Activated CD4-positive, alpha-beta T cell treated with anti-CD3 and anti-CD28 coated beads, Interleukin-2, amount 50 U/mL, for 4 hours (primary cell): ENCODE results near the gene OR51G1.
"Not testable (repeated sequence)": the region's sequence is repeated elsewhere in the genome, so short reads cannot be mapped to it uniquely, and the experiment has no call there.

Experiments used
- DNase-seq, 2 experiments: peaks; one replicate each; pipeline ENCODE4 v3.0.0-alpha.2; 2020

Gene OR51G1, protein sequence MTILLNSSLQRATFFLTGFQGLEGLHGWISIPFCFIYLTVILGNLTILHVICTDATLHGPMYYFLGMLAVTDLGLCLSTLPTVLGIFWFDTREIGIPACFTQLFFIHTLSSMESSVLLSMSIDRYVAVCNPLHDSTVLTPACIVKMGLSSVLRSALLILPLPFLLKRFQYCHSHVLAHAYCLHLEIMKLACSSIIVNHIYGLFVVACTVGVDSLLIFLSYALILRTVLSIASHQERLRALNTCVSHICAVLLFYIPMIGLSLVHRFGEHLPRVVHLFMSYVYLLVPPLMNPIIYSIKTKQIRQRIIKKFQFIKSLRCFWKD

GRCh38 chr11:4924239-4924638 lies at the start of gene OR51G1:
OR51G1 (minus strand) TSS chr11:4924339; CDS start chr11:4924339, 0 bp downstream.
- DNase-seq, result no peak

GRCh38 chr11:4962816-4963215 lies 38.7 kb upstream of the OR51G1 start:
- DNase-seq, result no peak

DNA sequence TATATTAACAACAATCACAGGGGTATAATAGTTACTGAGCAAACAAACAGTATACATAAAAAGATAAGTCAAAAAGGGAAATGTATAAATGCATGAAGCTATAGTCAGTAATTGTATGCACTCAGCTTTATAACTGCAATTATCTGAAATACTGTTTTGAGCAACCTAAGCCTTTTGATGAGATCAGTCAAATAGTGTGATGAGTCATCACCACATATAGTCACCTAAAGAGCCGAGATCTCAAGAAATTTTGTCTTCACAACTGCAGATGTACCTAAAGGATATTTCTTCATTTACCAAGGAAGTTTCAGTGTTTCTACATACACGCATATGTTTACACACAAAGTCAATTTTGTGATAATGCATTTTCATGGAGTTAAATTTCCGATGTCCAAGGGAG lies 36.7 kb upstream of the OR51G1 start:
- DNase-seq, result no peak

DNA sequence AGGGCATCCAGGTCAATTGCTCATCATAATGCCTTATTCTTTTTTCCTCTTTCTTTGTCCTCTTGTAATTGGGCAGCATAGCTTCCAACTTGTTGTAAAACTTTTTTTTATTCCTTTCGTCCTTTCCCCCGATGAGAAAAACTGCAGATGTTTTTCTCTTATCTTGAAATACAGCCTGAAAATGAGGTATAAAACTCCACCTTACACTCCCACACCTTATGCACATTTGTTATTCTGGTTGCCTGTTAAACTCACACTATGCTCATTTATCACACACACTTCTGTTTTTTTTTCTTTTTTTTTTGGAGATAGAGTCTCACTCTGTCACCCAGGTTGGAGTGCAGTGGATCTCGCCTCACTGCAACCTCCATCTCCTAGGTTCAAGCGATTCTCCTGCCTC lies 33.3 kb upstream of the OR51G1 start:
- no peak for DNase-seq

DNA sequence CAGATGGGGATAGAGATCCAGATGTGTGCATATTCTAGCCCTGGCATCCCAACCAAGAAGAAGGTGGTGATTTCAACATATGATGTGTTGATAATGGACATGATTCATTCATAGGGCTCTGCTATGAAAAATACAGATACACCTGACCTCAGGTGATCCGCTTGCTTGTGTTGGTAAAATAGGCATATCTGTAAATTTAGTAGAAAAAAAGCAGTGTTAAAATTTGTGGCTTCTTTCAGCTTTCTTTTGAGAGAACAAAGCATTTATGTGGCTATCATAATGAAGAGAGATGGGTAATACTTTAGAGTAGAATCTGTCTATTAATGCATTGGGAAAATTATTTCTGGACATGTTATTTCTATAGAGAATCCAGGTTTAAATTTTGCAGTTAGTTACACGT lies 31.5 kb upstream of the OR51G1 start, which contains the start of gene OR51A2:
Gene OR51A2, minus strand, starts transcription at position 101 of the 400 bp plus-strand sequence. Its CDS starts 0 bp downstream, at position 101.
- DNase-seq, result not testable (repeated sequence)

GRCh38 chr11:4947505-4947904 lies 23.4 kb upstream of the OR51G1 start, which contains the start of gene OR51A4:
OR51A4 (minus strand) TSS chr11:4947605; CDS start chr11:4947100, 505 bp downstream.
- DNase-seq, result no peak

DNA sequence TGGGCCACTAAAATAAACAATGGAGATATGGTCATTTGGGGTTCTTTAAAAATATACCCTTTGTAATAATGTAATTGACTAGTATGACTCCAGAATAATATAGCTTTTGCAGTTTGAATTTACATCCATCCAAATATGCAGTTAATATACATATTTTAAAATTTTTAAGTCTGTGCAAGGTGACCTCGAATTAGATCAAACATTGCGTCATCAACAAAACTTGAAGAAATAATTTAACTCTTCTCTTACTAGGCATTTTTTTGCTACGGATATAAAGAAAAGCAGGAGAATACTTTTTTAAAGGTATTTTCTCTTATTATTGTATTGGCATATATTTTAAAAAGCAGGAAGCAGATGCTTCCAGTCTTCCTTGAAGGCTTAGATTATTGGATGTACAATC lies 12.6 kb upstream of the OR51G1 start:
- no peak for DNase-seq

GRCh38 chr11:4932751-4933150 lies 8.6 kb upstream of the OR51G1 start:
- DNase-seq, result no peak

- DNase-seq, result no peak
Observed at GRCh38 chr11:4926608-4927007, 2.5 kb upstream of the OR51G1 start.

GRCh38 chr11:4922304-4922703 lies 1.8 kb downstream of the OR51G1 start:
- DNase-seq, result no peak

DNA sequence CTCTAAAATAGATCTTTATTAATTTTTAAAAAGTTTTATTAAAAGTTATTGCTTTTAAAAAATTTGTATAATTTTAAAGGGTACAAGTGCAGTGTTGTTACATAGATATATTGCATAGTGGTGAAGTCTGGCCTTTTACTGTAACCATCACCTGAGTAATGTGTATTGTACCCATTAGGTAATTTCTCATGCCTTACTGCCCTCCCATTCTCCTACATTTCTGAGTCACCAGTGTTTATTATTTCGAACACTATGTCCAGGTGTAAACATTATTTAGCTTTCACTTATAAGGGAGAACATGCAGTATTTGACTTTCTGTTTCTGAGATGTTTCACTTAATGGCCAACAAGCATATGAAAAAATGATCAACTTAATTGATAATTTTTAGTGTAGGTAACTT lies 2.3 kb downstream of the OR51G1 start:
- DNase-seq, result no peak

DNA sequence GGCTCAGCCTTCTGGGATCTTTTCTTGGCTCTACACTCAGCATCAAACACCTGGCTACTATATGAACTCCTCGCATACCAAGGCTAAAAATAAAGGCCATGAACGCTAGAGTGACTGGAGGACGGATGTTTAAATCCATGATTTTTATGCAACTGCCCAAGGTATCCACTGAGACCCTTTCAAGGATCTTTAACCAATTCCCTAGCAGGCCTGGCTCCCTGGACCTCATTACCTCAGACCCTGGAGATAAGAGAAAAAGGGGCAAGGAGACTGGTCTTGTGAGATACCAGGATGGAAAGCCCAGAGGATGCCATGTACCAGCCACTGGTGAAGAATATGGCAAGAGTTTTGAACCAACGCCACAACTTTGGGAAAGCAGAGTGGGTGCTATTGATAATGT lies 4.9 kb downstream of the OR51G1 start, which contains the start of gene OR51G2:
Gene OR51G2, minus strand, starts transcription at position 101 of the 400 bp plus-strand sequence. CDS start 3,687 bp downstream, outside the sequence.
- DNase-seq, result no peak

DNA sequence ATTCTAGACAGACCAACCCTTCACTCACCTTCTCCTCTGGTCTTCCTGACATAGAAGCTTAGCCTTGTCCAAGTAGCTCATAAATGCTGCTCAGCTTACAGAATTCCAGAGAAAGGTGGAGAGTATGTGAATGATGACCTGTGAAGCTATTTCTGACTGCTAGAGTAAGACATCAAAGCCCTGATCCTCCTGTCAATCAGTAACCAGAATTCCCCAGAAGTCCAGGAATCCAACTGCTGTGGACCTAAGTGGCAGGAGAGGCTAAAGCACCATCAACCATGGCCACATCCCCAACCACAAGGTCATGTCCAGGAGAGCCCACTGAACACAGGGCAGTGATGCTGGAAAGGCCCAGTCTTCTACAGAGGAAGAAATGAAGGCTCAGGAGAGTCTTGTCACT lies 7.6 kb downstream of the OR51G1 start:
- DNase-seq, result no peak

DNA sequence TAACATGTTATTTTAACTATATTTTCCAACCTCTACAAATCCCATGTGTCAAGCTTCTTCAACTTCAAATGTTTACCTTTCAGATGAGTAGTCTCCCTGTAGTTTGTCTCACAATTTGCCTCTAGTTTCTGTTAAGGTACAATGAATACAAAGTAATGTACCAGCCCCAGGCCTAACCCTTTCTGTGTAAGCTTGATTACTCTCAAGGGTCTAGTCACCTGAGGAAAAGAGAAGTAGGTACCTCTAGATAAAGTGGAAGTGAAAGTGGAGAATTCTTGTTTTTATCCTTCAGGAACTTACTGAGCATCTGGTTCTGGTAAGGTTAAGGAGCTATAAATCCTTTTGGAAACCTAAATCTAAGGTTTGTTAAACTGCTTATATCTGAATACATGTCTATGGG lies 20.7 kb downstream of the OR51G1 start, which contains the start of gene OR51A7:
Gene OR51A7, plus strand, starts transcription at position 300 of the 400 bp plus-strand sequence. CDS start 3,587 bp downstream, outside the sequence.
- DNase-seq, result no peak

- no peak for DNase-seq
Observed at GRCh38 chr11:4891996-4892640, 32.0 kb downstream of the OR51G1 start.

DNA sequence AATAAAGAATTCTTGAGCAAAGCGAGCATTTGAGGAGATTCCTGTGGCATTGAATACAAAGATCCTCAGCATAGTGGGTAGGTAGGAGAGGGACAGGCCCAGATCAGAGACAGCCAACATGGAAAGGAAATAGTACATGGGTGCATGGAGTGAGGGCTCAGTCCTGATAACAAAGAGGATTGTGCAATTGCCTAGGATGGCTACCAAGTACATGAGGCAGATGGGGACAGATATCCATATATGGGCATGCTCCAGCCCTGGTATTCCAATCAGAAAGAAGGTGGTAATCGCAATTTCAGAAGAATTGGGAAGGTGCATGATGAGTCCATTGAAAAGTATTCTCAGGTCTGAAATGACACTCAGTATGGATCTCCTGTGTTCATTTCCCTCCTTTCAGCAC lies 33.9 kb downstream of the OR51G1 start:
- no peak for DNase-seq

DNA sequence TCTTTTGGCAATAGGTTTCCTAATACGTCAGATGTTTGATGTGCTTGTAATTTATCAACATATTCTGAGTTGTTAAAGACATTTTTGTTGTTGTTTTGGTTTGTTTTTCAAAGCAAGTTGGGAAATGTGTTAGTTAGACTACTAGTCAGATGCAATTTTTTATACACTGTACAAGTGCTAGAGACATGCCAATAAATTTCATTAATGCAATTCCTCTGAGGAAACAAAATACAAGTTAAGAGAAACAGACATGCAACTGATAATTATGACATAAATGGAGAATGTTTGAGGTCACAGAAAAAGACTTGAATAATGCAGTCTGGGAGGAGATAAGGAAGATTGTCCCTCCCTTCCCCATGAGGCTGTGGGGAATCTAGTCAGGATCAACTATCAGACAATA lies 36.5 kb downstream of the OR51G1 start:
- no peak for DNase-seq

- DNase-seq, result no peak
Observed at GRCh38 chr11:4886186-4886585, 38.0 kb downstream of the OR51G1 start.

DNA sequence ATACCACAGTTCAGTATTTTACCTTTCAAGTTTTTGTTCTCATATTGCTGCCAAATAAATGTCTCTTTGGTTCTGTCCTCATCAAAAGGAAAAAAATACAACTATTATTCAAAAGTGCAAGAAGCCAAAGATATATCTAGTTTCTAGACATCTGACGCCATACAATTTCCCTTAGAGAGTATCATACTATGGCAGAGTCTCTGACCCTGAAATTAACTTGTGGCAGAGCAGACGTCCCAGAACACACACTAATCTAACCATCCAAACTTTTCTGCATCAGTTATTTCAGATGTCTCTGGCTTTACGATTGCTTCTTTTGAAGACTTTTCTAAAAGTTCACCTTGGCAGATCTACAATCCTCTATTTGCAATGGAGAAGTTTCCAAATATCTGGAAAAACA lies 39.8 kb downstream of the OR51G1 start:
- no peak for DNase-seq

DNA sequence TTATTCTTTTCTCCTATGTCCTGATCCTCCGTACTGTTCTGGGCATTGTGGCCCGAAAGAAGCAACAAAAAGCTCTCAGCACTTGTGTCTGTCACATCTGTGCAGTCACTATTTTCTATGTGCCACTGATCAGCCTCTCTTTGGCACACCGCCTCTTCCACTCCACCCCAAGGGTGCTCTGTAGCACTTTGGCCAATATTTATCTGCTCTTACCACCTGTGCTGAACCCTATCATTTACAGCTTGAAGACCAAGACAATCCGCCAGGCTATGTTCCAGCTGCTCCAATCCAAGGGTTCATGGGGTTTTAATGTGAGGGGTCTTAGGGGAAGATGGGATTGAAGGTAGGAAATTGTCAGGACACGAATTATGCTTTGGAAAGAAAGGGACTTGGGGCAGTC lies 41.6 kb downstream of the OR51G1 start:
- DNase-seq, result no peak

- DNase-seq, result no peak
Observed at GRCh38 chr11:4881860-4882500, 42.2 kb downstream of the OR51G1 start, which contains the start of gene OR51T1. OR51T1 (plus strand) TSS chr11:4881900; CDS start chr11:4881900, 0 bp downstream.

DNA sequence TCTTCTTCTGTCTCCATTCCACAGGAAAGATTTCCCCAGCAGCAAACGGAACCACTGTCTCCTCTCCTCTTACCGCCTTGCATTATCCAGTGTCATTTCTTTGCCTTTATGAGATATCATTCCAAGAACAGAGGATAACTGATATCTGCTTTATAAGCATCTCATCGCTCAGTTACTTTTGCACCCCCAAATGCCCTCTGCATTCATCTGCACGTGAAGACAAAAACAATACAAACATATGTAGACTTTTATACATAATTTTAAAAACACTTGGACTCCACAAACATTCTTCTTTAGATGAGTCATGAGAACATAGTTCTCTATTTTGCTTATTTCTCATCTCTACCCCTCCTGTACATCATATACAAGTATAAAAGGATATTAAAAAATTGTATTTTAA lies 43.0 kb downstream of the OR51G1 start:
- no peak for DNase-seq
